MCF 10A (cell line): ENCODE measurements around the gene PTPRN2. TPM values are rescaled to one million over a fixed set of nuclear protein-coding genes. Genes with fewer than 3 reads are reported as not detected.

Experiments used
- BruUV-seq: library from RNA; stranded (reverse); fragments of 400-500 nt; replicated peaks from 2 replicates; lab custom pipeline; 2021; lab: Mats Ljungman, UMichigan
- CTCF ChIA-PET: fragments of 300-600 bp; sonication (Branson Sonifier 250); formaldehyde crosslinking; extraction: SDS; loops from one replicate; lab custom pipeline; 2021; ENCODE audit warnings: antibody characterized with exemption, inconsistent platforms; lab: Yijun Ruan, JAX
- POLR2A ChIA-PET: fragments of 300-600, 350-650 bp; sonication (Branson Sonifier 250); formaldehyde crosslinking; extraction: SDS; loops from one replicate; lab custom pipeline; 2020; ENCODE audit warnings: antibody characterized with exemption, inconsistent platforms; lab: Yijun Ruan, JAX
- DNase-seq: peaks from one replicate; pipeline ENCODE4 v3.0.0-alpha.2; 2018; ENCODE audit not compliant: unreplicated experiment
- H3K27ac Mint-ChIP-seq: one replicate; pipeline ENCODE4 v1.8.0; 2022; ENCODE audit warnings: mild to moderate bottlenecking, low read depth, mixed read lengths; ENCODE audit not compliant: unreplicated experiment
- H3K27me3 Mint-ChIP-seq: one replicate; pipeline ENCODE4 v1.8.0; 2022; ENCODE audit warnings: mixed read lengths; ENCODE audit not compliant: insufficient read depth, unreplicated experiment
- H3K36me3 Mint-ChIP-seq: one replicate; pipeline ENCODE4 v1.8.0; 2022; ENCODE audit warnings: mild to moderate bottlenecking, moderate library complexity, mixed read lengths; ENCODE audit not compliant: insufficient read depth, unreplicated experiment
- H3K4me1 Mint-ChIP-seq: one replicate; pipeline ENCODE4 v1.8.0; 2022; ENCODE audit warnings: mixed read lengths; ENCODE audit not compliant: insufficient read depth, unreplicated experiment
- H3K4me3 Mint-ChIP-seq: one replicate; pipeline ENCODE4 v1.8.0; 2022; ENCODE audit warnings: mild to moderate bottlenecking, moderate library complexity, mixed read lengths; ENCODE audit not compliant: unreplicated experiment
- H3K9me3 Mint-ChIP-seq: one replicate; pipeline ENCODE4 v1.8.0; 2022; ENCODE audit warnings: mixed read lengths; ENCODE audit not compliant: unreplicated experiment
- CTCF ChIP-seq: fragments of 200-600 bp; IDR thresholded peaks from one replicate; pipeline ENCODE4 v1.8.0; 2022; ENCODE audit warnings: antibody characterized with exemption, mild to moderate bottlenecking; ENCODE audit not compliant: unreplicated experiment
- intact Hi-C: fragments of 100-400 bp; cut with micrococcal nuclease; formaldehyde crosslinking; loops from 2 replicates; pipeline ENCODE4 v1.14.1; 2022
- total RNA-seq: library from RNA; stranded (reverse); gene quantifications from 2 replicates; pipeline ENCODE4 v1.2.3, GENCODE V29; 2022

Gene PTPRN2
- total RNA-seq, 1 experiment from 2014 or later, result 4.5 TPM

- DNase-seq, result peak; percentile 98
- POLR2A ChIA-PET, result interaction anchor here (0.9 to 3.0 kb wide), 22 partner anchors 11 to 1096 kb away, joined by 3 to 29 read pairs (median 4); partner anchors contain the start of gene NCAPG2
- no peaks in the 10 kb centered on the region for H3K27me3 Mint-ChIP-seq
- peak overlapping the region; percentile 99 for H3K27ac Mint-ChIP-seq
- CTCF ChIA-PET, result interaction anchor here (0.5 to 1.3 kb wide), 10 partner anchors 9 to 545 kb away, joined by 3 to 5 read pairs (median 4); no protein-coding TSS in a partner anchor
- intact Hi-C loops, result loop anchor here (2.0 to 5.0 kb wide), 2 partner anchors 140 to 216 kb away; no protein-coding TSS in a partner anchor
- peaks cover 50% of the 10 kb centered on the region for H3K4me1 Mint-ChIP-seq
- peaks cover 8% of the 10 kb centered on the region for H3K36me3 Mint-ChIP-seq
- no TSS peak for BruUV-seq
- H3K4me3 Mint-ChIP-seq, result peak overlapping the region; percentile 75
- no peaks in the 10 kb centered on the region for H3K9me3 Mint-ChIP-seq
- no peak for TF ChIP-seq CTCF
Measured at GRCh38 chr7:158432369-158433341, 155.0 kb downstream of the PTPRN2 start.

GRCh38 chr7:158431941-158432347 is 155.7 kb downstream of the PTPRN2 start:
- peaks cover 8% of the 10 kb centered on the region for H3K36me3 Mint-ChIP-seq
- ChIA-PET CTCF (interaction anchor here (0.5 to 1.3 kb wide), 3 partner anchors 14 to 42 kb away, joined by 4 to 5 read pairs (median 4); no protein-coding TSS in a partner anchor), POLR2A (interaction anchor here (0.9 to 3.0 kb wide), 11 partner anchors 10 to 398 kb away, joined by 3 to 29 read pairs (median 4); partner anchors contain the start of gene NCAPG2)
- intact Hi-C loops, result loop anchor here (2.0 to 5.0 kb wide), 2 partner anchors 140 to 217 kb away; no protein-coding TSS in a partner anchor
- H3K4me1 Mint-ChIP-seq, result peaks cover 44% of the 10 kb centered on the region
- H3K9me3 Mint-ChIP-seq, result no peaks in the 10 kb centered on the region
- DNase-seq, result peak; percentile 100
- H3K4me3 Mint-ChIP-seq, result peak overlapping the region; percentile 75
- H3K27ac Mint-ChIP-seq, result peak overlapping the region; percentile 99
- TF ChIP-seq CTCF, result no peak
- no peaks in the 10 kb centered on the region for H3K27me3 Mint-ChIP-seq
- BruUV-seq, result no TSS peak

- TSS peak; percentile 79 for BruUV-seq
- no peak for TF ChIP-seq CTCF
- peak overlapping the region; percentile 75 for H3K4me3 Mint-ChIP-seq
- peaks cover 41% of the 10 kb centered on the region for H3K4me1 Mint-ChIP-seq
- H3K36me3 Mint-ChIP-seq, result peaks cover 8% of the 10 kb centered on the region
- no peak for DNase-seq
- H3K27me3 Mint-ChIP-seq, result no peaks in the 10 kb centered on the region
- ChIA-PET POLR2A (interaction anchor here (0.6 to 3.0 kb wide), 6 partner anchors 27 to 274 kb away, joined by 3 to 29 read pairs (median 3); partner anchors contain the start of gene NCAPG2), CTCF (interaction anchor here (0.6 to 1.6 kb wide), 4 partner anchors 16 to 180 kb away, joined by 3 to 6 read pairs (median 4); no protein-coding TSS in a partner anchor)
- H3K27ac Mint-ChIP-seq, result peak overlapping the region; percentile 99
- intact Hi-C loops, result loop anchor here (5.0 kb wide), 1 partner anchor 141 kb away; no protein-coding TSS in a partner anchor
- H3K9me3 Mint-ChIP-seq, result no peaks in the 10 kb centered on the region
Measured at GRCh38 chr7:158431055-158431940, 156.3 kb downstream of the PTPRN2 start.
